KOPT-K1 (cell line): ENCODE results near the gene EMILIN3.

Experiments used
- H3K27ac ChIP-seq: fragments of 200-600 bp; sonication (generic); 2 replicates; pipeline ENCODE4 v1.5.1; 2016; ENCODE audit warnings: antibody characterized with exemption, mild to moderate bottlenecking, low read depth, low read length; ENCODE audit not compliant: poor library complexity, severe bottlenecking
- H3K36me3 ChIP-seq: fragments of 200-600 bp; sonication (generic); 2 replicates; pipeline ENCODE4 v1.5.1; 2017; ENCODE audit warnings: antibody characterized with exemption, mild to moderate bottlenecking, low read length, moderate library complexity; ENCODE audit not compliant: insufficient read depth
- H3K9me3 ChIP-seq: fragments of 200-600 bp; sonication (generic); 2 replicates; pipeline ENCODE4 v1.5.1; 2017; ENCODE audit warnings: antibody characterized with exemption, low read length, mild to moderate bottlenecking; ENCODE audit not compliant: insufficient read depth, poor library complexity, severe bottlenecking

EMILIN3 gene

GRCh38 chr20:41349266-41349665 lies 17.4 kb downstream of the EMILIN3 start:
- Histone ChIP-seq H3K9me3 (no peaks in the 10 kb centered on the region), H3K36me3 (no peaks in the 10 kb centered on the region), H3K27ac (no peak overlapping the region)

DNA sequence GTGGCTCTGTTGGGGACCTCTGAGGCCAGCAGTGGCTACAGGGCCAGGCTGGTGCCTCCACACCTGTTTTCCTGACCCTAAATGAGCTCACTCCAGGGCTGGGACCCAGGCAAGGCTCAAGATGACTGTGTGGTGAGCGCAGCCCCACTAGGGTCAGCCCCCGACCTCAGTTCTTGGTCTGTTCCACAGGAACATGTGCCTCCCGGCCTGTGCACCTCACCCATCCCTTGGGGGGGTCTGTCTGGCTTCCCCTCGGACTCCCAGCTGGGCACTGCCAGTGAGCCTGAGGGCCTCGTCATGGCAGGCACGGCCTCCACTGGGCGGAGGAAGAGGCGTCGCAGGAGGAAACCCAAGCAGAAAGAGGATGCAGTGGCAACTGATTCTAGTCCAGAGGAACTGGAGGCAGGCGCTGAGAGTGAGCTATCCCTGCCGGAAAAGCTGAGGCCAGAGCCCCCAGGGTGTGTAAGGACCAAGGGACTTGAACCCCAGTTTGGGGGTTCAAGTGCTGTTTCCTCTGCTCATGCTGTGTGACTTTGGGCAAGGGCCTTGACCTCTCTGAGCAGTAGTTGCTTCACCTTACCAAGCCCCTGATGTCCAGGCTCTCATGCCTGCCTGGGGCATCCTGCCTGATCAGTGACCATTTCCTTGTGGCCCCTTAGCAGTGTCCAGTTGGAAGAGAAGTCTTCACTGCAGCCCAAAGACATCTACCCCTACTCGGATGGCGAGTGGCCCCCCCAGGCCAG lies 18.0 kb downstream of the EMILIN3 start:
- no peaks in the 10 kb centered on the region for H3K36me3 ChIP-seq
- no peaks in the 10 kb centered on the region for H3K9me3 ChIP-seq
- no peak overlapping the region for H3K27ac ChIP-seq

DNA sequence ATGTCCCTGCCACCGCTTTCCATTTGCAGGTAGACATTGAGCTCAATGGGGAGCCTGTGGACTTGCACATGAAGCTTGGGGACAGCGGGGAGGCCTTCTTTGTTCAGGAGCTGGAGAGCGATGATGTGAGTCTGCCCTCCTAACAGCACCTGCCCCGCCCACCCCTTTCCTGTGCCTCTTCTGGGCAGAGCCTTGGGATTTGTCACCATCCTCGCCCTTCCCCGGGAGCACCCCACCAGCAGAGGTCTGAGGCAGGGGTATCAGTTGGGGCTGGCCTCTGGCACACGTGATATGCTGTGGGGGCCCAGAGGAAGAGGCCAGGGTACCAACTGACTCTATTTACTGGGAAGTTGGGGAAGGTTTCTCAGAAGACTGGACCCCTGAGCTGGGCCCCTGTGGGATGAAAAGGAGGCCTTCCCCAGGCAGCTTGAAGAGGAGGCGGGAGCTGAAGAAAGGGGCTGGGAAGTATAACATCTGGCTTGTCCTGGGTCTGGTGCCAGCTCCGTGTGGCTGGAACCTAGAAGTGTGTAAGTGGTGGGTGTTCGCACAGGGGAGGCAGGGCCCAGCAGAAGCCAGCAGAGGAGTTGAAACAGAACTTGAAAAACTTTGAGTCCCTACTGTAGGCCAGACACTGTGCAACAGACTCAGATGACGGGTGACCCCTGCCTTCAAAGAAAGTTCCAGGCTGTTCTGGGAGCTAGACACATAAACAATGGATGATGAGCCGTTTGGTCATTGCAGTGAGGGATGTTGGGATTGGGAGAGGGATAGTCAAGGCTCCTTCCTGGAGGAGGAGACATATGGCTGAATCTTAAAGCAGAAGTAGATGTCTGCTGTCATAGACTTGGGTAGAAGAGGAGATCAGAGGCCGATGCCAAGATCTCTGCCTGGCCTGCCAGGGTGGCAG lies 18.8 kb downstream of the EMILIN3 start:
- Histone ChIP-seq H3K36me3 (no peaks in the 10 kb centered on the region), H3K9me3 (no peaks in the 10 kb centered on the region), H3K27ac (no peak overlapping the region)

- no peaks in the 10 kb centered on the region for H3K9me3 ChIP-seq
- H3K27ac ChIP-seq, result no peak overlapping the region
- H3K36me3 ChIP-seq, result no peaks in the 10 kb centered on the region
Measured at GRCh38 chr20:41345729-41346067, 20.9 kb downstream of the EMILIN3 start.

- Histone ChIP-seq H3K9me3 (no peaks in the 10 kb centered on the region), H3K36me3 (no peaks in the 10 kb centered on the region), H3K27ac (no peak overlapping the region)
Measured at GRCh38 chr20:41344938-41345728, 21.5 kb downstream of the EMILIN3 start.

GRCh38 chr20:41344477-41344876 lies 22.1 kb downstream of the EMILIN3 start:
- no peak overlapping the region for H3K27ac ChIP-seq
- H3K9me3 ChIP-seq, result no peaks in the 10 kb centered on the region
- no peaks in the 10 kb centered on the region for H3K36me3 ChIP-seq

DNA sequence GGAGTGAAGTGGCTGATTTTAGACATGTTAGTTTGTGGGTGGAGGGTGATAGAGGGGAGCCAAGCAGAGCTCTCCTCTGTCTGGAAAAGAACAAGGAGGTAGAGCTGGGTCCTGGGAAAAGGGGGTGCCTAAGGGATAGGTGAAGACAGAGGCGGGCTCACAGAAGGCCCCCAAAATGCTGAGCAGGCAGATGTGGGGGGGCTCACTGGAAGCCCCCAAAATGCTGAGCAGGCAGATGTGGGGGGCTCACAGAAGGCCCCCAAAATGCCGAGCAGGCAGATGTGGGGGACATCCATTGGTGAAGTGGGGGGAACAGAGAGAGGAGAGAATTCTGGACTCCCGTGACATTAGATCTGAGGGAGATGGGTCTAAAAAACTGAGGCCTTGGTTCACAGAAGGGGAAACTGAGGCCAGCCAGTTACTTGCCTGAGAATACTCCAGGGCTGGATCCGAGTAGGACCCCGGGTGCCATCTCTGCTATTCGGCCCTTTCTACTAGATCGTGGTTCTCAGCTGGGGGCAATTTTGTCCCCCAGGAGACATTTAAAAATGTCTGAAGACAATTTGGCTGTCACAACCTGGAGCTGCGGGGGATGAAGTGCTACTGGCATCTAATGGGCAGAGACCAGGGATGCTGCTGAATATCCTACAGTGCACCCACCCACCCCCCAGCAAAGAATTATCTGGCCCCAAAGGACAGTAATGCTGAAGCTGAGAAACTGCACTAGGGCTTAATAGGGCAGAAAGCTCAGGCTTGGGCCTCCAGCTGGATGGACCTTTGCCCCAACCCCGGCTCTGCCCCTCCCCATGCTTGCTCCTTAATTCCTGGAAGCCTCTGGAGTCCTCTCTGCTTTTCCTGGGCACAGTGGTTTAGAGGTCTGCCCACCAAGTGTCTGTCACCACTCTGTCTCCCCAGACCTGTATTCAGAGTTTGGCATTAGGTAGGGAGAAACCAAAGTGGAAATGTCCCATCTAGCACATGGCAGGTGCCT lies 23.8 kb downstream of the EMILIN3 start:
- Histone ChIP-seq H3K36me3 (no peaks in the 10 kb centered on the region), H3K27ac (no peak overlapping the region), H3K9me3 (no peaks in the 10 kb centered on the region)

DNA sequence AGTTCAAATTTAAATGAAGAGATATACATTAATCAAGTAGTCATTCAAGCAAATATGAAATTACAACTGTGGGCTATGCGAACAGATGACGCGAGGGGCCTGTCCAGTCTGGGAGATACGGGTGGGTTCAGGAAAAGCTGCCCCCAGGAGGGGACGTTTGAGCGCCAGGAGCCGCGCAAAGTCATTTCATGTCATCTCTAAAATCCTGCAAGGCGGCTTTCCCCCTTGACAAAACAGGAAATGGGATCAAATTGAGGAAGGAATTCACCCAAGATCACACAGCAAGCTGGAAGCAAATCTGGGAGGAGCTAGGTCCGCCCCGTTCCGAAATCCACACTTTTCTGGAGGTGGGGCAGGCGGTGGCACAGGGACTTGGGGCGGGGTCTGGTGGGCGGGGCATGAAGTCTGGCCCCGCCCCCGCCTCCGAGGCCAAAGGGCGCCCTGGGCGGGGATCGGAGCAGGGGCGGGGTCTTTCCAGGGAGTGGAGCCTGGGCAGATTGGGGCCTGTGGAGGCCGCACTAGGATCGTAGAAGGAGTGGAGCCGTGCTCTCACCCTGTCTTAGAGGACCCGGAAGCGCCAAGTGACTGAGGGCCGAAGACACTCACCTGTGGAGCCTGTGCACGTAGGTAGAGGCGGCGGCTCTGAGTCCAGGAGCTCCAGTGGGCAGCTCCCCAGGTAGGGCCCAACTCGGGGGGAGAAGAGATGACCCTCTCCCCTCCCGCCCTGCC lies 26.1 kb downstream of the EMILIN3 start, which contains the start of gene LPIN3:
Gene LPIN3, plus strand, starts transcription at position 495 of the 729 bp plus-strand sequence. CDS start 4,983 bp downstream, outside the sequence.
- no peaks in the 10 kb centered on the region for H3K36me3 ChIP-seq
- no peak within 1 kb of the TSS for H3K27ac ChIP-seq
- no peaks in the 10 kb centered on the region for H3K9me3 ChIP-seq

DNA sequence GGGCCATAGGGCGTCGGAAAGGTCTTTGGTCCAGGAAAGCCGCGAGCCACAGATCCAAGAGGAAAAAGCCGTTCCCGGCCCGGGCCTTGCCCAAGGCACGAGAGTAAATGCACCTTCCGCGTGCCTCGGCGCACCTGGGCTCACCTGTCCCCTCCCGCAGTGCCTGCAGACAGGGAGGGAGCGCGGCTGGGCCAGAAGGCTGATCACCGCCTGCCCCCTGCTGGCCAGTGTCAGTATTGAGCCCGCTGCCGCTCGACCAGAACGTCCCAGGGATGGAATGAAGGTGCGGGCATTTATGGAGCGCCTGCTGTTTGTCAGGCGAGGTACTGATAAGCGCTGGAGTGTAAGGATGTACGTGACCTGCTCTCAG lies 26.7 kb downstream of the EMILIN3 start:
- no peaks in the 10 kb centered on the region for H3K36me3 ChIP-seq
- H3K9me3 ChIP-seq, result no peaks in the 10 kb centered on the region
- no peak overlapping the region for H3K27ac ChIP-seq

- no peaks in the 10 kb centered on the region for H3K36me3 ChIP-seq
- no peaks in the 10 kb centered on the region for H3K9me3 ChIP-seq
- no peak overlapping the region for H3K27ac ChIP-seq
Measured at GRCh38 chr20:41336711-41337492, 29.7 kb downstream of the EMILIN3 start.

DNA sequence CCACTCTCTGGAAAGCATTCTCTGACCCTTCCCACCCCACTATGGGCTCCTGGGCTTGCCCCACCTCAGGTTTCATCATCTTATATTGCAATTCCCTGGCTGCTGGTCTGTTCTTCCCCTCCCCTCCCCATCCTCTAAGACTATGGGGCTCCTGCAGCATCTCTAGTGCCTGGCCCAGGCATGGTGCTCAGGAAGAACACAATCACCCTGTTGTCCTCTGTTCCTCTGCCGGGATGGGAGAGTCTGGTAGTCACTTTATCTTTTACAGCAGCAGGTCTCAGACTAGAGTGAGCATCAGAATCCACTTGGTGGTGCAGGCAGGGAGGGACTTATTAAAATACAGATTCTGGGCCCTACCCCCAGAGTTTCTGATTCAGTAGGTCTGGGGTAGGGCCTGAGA lies 31.0 kb downstream of the EMILIN3 start:
- Histone ChIP-seq H3K36me3 (no peaks in the 10 kb centered on the region), H3K9me3 (no peaks in the 10 kb centered on the region), H3K27ac (no peak overlapping the region)

DNA sequence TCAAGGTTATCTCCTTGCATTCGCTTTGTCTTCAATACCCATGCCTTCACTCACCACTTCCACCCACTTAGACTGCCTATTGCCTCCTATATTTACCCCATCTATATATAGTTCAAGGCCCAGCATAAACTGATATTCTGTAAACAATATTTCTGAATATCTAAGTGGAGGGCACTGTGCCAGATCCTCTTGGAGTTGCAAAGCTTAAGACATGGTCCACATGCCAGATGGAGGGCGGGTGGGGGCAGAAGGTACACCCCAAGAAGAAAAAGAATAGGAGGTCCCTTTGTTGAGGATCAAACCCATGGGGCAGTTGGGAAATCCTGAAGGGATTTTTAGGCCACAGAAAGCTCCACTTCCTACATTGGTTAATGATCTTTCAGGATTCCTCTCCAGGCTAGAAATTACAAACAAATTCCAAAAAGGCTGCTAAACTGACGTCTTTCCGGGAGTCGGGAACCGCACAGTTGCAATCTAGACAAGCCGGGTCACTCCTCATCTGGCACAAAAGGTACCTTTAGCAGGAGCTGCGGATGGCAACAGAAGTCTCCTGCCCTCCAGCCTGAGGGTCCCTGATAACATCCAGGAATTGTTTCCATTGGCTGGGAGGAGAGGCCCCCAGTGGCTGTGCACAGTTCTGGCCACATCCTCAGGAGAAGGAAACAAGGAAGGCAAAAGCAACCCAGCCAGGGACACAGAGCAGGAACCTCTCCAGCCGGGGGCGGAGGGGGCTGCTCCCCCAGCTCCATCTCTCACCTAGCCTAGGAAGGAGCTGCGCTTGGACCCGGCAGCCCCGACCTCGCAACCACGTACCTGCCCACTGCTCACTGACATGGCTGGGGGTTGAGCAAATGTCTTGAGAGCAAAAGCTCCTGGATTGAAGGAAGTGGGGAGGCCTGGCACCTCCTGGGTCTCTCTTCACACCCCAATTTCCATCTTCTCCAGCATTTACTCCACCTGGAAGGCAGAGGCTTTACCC lies 31.9 kb downstream of the EMILIN3 start:
- H3K27ac ChIP-seq, result no peak overlapping the region
- no peaks in the 10 kb centered on the region for H3K9me3 ChIP-seq
- no peaks in the 10 kb centered on the region for H3K36me3 ChIP-seq
